OCI-LY1 (cell line): ENCODE data around the gene WNK1.

ENCODE experiments used
- H2AFZ ChIP-seq: fragments of 200-600 bp; sonication (generic), shearing (Covaris generic); 2 replicates; pipeline ENCODE4 v1.6.0; 2014; ENCODE audit warnings: antibody characterized with exemption, mild to moderate bottlenecking, low read length
- H3F3A ChIP-seq: fragments of 200-600 bp; sonication (generic), shearing (Covaris generic); 2 replicates; pipeline ENCODE4 v1.6.0; 2014; ENCODE audit warnings: mild to moderate bottlenecking, antibody characterized with exemption, low read length, moderate library complexity; ENCODE audit not compliant: insufficient read depth
- H3K27ac ChIP-seq: fragments of 200-600 bp; sonication (generic); 2 replicates; pipeline ENCODE4 v1.5.1; 2014; ENCODE audit warnings: low read length, mixed run types, mild to moderate bottlenecking, low read depth; ENCODE audit not compliant: poor library complexity, severe bottlenecking
- H3K27me3 ChIP-seq: fragments of 200-600 bp; sonication (generic); 2 replicates; pipeline ENCODE4 v1.6.0; 2014; ENCODE audit warnings: antibody characterized with exemption, mild to moderate bottlenecking, low read length, moderate library complexity; ENCODE audit not compliant: insufficient read depth
- H3K36me3 ChIP-seq: fragments of 200-600 bp; sonication (generic); 2 replicates; pipeline ENCODE4 v1.6.1; 2014; ENCODE audit warnings: mild to moderate bottlenecking, antibody characterized with exemption, low read length, moderate library complexity, mixed read lengths; ENCODE audit not compliant: insufficient read depth
- H3K4me1 ChIP-seq: fragments of 200-600 bp; sonication (generic); 2 replicates; pipeline ENCODE4 v1.5.1; 2014; ENCODE audit warnings: mild to moderate bottlenecking, low read length, moderate library complexity; ENCODE audit not compliant: insufficient read depth, severe bottlenecking
- H3K4me2 ChIP-seq: fragments of 200-600 bp; sonication (generic), shearing (Covaris generic); 2 replicates; pipeline ENCODE4 v1.6.1; 2014; ENCODE audit warnings: low read length
- H3K4me3 ChIP-seq: fragments of 200-600 bp; sonication (generic); 2 replicates; pipeline ENCODE4 v1.5.1; 2014; ENCODE audit warnings: low read length, low read depth, mild to moderate bottlenecking, mixed read lengths; ENCODE audit not compliant: poor library complexity, severe bottlenecking
- H3K79me2 ChIP-seq: fragments of 200-600 bp; shearing (Covaris generic); 2 replicates; pipeline ENCODE4 v1.6.1; 2016; ENCODE audit warnings: mixed run types, low read length, mixed read lengths; ENCODE audit not compliant: insufficient read depth
- H3K9ac ChIP-seq: fragments of 200-600 bp; sonication (generic), shearing (Covaris generic); 2 replicates; pipeline ENCODE4 v1.6.1; 2014; ENCODE audit warnings: mild to moderate bottlenecking, low read length, mixed read lengths
- H3K9me2 ChIP-seq: fragments of 200-600 bp; sonication (generic), shearing (Covaris generic); 2 replicates; pipeline ENCODE4 v1.6.1; 2014; ENCODE audit warnings: low read depth, mild to moderate bottlenecking, low read length, mixed read lengths
- H3K9me3 ChIP-seq: fragments of 200-600 bp; shearing (Covaris generic); 2 replicates; pipeline ENCODE4 v1.6.1; 2014; ENCODE audit warnings: low read length, mixed read lengths
- H4K20me1 ChIP-seq: fragments of 200-600 bp; sonication (generic), shearing (Covaris generic); 2 replicates; pipeline ENCODE4 v1.6.0; 2016; ENCODE audit warnings: mild to moderate bottlenecking, low read length; ENCODE audit not compliant: insufficient read depth
- EZH2 ChIP-seq: fragments of 200-600 bp; sonication (generic), shearing (Covaris generic); IDR thresholded peaks from 2 replicates; pipeline ENCODE4 v1.8.0; 2017; ENCODE audit warnings: borderline replicate concordance, mixed run types, mild to moderate bottlenecking, antibody characterized with exemption, low read length, moderate library complexity, mixed read lengths
- TF ChIP-seq, protein P1 (sequence below): fragments of 200-600 bp; sonication (generic), shearing (Covaris generic); IDR thresholded peaks from 2 replicates; pipeline ENCODE4 v1.5.1; 2017; ENCODE audit warnings: mild to moderate bottlenecking, antibody characterized with exemption, low read length, moderate library complexity, mixed read lengths

The WNK1 gene

GRCh38 chr12:870378-870777 lies 118.0 kb downstream of the WNK1 start:
- Histone ChIP-seq H3K9ac (no peak overlapping the region), H3K36me3 (peaks cover 88% of the 10 kb centered on the region), H3F3A (no peaks in the 10 kb centered on the region), H3K79me2 (no peaks in the 10 kb centered on the region), H3K27ac (no peak overlapping the region), H3K27me3 (no peaks in the 10 kb centered on the region), H3K9me3 (no peaks in the 10 kb centered on the region), H3K4me2 (no peak overlapping the region), H3K9me2 (no peaks in the 10 kb centered on the region), H3K4me3 (no peak overlapping the region), H4K20me1 (no peaks in the 10 kb centered on the region), H2AFZ (no peak overlapping the region), H3K4me1 (no peaks in the 10 kb centered on the region)
- TF ChIP-seq, protein P1, sequence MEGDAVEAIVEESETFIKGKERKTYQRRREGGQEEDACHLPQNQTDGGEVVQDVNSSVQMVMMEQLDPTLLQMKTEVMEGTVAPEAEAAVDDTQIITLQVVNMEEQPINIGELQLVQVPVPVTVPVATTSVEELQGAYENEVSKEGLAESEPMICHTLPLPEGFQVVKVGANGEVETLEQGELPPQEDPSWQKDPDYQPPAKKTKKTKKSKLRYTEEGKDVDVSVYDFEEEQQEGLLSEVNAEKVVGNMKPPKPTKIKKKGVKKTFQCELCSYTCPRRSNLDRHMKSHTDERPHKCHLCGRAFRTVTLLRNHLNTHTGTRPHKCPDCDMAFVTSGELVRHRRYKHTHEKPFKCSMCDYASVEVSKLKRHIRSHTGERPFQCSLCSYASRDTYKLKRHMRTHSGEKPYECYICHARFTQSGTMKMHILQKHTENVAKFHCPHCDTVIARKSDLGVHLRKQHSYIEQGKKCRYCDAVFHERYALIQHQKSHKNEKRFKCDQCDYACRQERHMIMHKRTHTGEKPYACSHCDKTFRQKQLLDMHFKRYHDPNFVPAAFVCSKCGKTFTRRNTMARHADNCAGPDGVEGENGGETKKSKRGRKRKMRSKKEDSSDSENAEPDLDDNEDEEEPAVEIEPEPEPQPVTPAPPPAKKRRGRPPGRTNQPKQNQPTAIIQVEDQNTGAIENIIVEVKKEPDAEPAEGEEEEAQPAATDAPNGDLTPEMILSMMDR, result no peak
- no peak for TF ChIP-seq EZH2

GRCh38 chr12:873954-874353 lies 121.6 kb downstream of the WNK1 start:
- no peak overlapping the region for H3K4me3 ChIP-seq
- H3K9me2 ChIP-seq, result no peaks in the 10 kb centered on the region
- no peak overlapping the region for H2AFZ ChIP-seq
- H3K36me3 ChIP-seq, result peaks cover 77% of the 10 kb centered on the region; the same call in 1 of the 2 replicates
- no peaks in the 10 kb centered on the region for H3K79me2 ChIP-seq
- TF ChIP-seq, protein P1, result no peak
- no peak for TF ChIP-seq EZH2
- H3K4me1 ChIP-seq, result no peaks in the 10 kb centered on the region
- H3F3A ChIP-seq, result no peaks in the 10 kb centered on the region
- no peak overlapping the region for H3K9ac ChIP-seq
- H4K20me1 ChIP-seq, result no peaks in the 10 kb centered on the region
- H3K9me3 ChIP-seq, result no peaks in the 10 kb centered on the region
- H3K4me2 ChIP-seq, result no peak overlapping the region
- H3K27ac ChIP-seq, result no peak overlapping the region
- H3K27me3 ChIP-seq, result no peaks in the 10 kb centered on the region

- H3K27ac ChIP-seq, result no peak overlapping the region
- H3K79me2 ChIP-seq, result no peaks in the 10 kb centered on the region
- H3K27me3 ChIP-seq, result no peaks in the 10 kb centered on the region
- H4K20me1 ChIP-seq, result no peaks in the 10 kb centered on the region
- H3K4me1 ChIP-seq, result no peaks in the 10 kb centered on the region
- H3K4me3 ChIP-seq, result no peak overlapping the region
- H3K4me2 ChIP-seq, result no peak overlapping the region
- no peaks in the 10 kb centered on the region for H3F3A ChIP-seq
- H3K9me2 ChIP-seq, result no peaks in the 10 kb centered on the region
- H2AFZ ChIP-seq, result no peak overlapping the region
- TF ChIP-seq, protein P1, result no peak
- no peak for TF ChIP-seq EZH2
- H3K9me3 ChIP-seq, result no peaks in the 10 kb centered on the region
- peaks cover 88% of the 10 kb centered on the region for H3K36me3 ChIP-seq
- no peak overlapping the region for H3K9ac ChIP-seq
Measured at GRCh38 chr12:879641-880040, 127.3 kb downstream of the WNK1 start.
